GM19455 (cell line): ENCODE measurements around the gene FXYD7.

ENCODE experiments used
- ATAC-seq: cut with Tn5 transposase; IDR thresholded peaks from one replicate; pipeline ENCODE4 v1.9.1; 2021; ENCODE audit not compliant: unreplicated experiment

The FXYD7 gene

DNA sequence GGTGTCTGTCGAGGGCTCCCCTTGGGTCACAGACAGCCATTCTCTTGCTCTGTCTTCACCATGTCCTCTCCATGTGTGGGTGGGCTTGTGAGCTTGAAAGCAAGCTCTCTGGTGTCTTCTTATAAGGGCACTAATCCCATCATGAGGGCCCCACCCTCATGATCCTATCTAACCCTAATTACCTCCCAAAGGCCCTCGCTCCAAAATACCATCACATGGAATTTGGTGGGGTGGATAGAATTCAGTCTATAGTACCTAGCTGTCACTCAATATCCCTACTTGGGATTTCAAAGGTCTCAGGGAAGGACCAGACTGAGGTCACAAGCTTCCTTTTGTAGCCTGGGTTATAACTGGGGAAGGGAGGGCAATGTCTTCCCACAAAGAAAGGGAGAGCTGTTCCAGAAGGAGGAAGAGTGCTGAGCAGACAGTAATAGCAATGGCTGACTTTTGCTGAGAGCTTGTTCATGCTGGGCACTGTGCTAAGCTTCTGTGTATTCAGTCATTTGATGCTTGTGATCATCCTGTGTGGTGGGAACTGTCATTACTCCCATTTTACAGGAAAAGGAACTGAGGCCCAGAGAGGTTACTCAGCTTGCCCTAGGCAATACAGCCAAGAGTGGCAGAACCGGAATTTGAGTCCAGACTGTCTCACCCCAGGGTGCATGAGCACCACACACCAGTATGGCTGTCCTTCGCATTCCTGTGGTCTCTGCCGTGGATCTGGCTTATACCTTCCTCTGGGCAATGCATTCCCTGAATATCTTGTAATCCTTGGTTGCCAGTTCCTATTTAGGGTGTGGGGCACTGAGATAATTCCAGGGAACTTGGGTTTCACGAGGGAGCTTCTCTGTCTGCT is 19.6 kb downstream of the FXYD7 start:
- no peak for ATAC-seq

DNA sequence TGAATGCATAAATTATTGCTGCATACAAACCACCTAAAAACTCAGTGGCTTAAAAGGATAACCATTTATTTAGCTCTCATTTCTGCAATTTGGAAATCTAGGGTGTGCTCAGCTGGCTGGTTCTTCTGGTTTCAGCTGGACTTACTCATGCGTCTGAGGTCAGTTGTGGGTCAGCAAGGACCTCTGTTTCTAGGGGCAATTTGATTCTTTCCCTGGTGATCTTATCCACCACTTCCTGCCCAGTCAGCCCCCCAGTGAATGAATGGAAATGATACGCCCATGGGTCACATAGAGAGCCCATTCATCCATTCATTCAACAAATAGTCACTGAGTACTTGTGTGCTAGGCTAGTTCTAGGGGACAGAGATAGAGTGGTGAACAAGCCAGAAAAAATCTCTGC is 21.4 kb downstream of the FXYD7 start:
- no peak for ATAC-seq

DNA sequence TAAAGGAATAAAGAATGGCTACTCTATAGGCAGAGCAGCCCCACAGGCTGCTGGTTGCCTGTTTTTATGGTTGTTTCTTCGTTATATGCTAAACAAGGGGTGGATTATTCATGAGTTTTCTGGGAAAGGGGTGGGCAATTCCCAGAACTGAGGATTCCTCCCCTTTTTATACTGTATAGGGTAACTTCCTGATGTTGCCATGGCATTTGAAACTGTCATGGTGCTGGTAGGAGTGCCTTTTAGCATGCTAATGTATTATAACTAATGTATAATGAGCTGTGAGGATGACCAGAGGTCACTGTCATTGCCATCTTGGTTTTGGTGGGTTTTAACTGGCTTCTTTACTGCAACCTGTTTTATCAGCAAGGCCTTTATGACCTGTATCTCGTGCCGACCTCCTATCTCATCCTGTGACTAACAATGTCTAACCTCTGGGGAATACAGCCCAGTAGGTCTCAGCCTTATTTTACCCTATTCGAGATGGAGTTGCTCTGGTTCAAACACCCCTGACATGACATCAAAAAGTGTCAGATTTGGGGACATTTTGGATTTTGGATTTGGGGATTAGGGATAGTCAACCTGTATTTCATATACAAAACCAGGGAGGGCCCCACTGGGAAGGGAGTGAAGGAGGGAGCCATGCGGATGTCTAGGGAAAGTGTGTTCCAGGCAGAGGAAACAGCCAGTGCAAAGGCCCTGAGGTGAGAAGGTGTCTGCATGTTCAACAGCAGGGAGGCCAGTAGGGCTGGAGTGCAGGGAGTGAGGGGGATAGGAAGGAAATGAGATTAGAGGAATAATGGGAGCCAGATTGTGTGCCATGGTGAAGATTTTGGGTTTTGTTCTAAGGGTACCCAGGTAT is 22.4 kb downstream of the FXYD7 start:
- ATAC-seq = no peak

DNA sequence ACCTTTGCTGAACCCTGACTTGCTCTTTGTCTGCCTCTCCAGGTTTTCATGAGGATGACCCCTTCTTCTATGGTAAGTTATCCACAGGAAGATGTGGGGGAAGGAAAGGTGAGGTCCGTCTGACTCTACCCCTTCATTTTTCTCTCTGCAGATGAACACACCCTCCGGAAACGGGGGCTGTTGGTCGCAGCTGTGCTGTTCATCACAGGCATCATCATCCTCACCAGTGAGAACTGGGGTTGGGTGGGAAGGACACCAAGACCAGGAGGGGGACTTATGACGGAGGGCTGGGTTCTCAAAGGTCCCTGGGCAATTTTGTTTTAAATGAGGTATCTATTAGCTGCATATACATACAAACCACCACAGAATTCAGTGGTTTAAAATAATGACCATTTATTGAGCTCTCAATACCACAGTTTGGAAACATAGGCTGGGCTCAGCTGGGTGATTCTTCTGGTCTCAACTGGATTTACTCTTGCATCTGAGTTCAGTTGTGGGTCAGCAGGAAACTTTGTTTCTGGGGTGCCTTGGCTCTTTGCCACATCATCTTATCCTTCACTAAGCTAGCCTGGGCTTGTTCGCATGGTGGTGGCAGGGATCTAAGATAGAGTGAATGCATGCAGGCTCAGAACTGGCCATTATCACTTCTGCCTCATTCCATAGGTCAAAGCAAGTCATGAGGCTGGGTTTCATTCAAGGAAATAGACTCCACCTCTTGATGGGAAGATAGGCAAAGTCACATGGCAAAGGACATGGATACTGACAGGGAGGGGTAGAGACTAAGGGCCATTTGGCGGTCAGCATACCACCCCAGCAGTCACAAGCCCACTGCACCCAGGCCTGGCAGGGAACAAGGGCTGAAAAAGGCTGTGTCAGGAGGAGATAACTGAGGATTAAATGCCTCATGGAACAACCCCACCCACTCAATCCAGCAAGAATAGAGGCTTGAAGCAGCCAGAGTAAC is 23.3 kb downstream of the FXYD7 start:
- ATAC-seq = no peak

DNA sequence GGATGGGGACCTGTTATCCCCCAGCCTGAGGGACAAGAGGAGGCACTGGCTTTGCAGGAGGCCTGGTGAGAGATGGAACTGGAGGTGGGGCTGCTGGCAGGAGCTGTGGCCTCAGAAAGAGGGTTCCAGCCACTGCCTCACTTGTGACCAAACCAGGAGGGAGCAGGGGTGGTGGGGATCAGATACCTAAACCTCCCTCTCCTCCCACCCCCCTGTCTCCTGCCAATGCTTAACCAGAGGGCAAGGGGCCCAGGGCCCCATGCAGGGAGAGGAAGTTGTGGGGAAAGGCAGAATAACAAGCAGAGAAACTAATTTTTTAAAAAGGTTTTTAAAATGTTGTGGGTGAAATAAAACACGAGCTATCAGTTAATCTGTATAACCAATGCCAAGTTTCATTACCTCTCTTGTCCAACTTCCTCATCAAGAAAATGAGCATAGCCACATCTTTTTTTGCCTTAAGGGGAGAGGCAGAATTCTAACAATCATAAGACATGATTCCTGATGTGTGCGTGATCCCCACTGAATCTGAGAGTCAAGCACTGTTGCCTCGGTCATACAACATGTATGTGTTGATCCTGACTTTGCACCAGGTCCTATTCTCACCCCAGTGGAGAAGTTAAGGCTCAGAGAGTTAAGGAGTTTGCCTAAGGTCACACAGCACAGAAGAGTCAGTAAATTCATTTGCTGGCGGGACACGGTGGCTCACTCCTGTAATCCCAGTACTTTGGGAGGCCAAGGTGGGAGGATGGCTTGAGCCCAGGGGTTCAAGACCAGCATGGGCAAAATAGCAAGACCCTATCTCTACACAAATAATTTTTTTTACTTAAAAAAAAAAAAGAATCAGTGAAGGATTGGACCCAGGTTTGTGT is 24.4 kb downstream of the FXYD7 start:
- no peak for ATAC-seq

DNA sequence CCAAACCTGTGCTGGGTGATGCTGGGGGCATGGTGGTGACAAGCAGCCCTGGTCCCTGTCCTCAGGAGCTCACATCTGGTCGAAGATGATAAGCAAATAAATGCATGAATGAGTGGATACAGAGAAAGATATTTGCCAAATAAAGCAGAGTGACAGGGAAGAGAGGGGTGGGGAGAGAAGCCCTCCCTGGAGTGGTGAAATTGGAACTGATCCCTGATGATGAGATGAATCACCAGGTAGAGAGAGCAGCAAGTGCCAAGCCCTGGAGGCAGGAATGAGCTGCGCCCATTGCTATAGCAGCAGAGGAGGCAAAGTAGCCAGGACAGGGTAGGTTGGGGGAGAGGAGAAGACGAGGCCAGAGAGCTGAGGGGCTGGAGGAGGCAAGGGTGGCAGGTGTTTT is 25.1 kb downstream of the FXYD7 start:
- no peak for ATAC-seq

DNA sequence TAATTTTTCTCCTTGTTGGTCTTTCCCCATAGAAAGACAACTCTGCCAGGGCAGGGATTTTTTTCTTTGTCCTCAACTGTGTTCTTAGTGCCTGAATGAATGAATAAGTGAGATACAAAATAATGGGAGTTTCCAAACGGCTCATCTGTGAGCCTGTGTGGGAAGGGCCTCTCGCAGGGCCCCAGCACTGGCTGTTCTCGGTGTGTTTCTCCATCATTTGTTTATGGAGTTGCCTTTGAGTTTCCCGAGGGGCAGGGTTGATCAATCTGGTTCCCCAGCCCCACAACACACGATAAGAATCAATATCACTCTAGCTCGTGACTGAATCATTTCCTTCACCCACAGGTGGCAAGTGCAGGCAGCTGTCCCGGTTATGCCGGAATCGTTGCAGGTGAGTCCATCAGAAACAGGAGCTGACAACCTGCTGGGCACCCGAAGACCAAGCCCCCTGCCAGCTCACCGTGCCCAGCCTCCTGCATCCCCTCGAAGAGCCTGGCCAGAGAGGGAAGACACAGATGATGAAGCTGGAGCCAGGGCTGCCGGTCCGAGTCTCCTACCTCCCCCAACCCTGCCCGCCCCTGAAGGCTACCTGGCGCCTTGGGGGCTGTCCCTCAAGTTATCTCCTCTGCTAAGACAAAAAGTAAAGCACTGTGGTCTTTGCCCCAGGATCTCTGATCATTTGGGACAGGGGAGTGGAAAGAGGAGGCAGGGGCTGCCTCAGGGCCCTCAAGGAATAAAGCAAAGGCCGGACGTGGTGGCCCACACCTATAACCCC is 26.4 kb downstream of the FXYD7 start:
- ATAC-seq = no peak

DNA sequence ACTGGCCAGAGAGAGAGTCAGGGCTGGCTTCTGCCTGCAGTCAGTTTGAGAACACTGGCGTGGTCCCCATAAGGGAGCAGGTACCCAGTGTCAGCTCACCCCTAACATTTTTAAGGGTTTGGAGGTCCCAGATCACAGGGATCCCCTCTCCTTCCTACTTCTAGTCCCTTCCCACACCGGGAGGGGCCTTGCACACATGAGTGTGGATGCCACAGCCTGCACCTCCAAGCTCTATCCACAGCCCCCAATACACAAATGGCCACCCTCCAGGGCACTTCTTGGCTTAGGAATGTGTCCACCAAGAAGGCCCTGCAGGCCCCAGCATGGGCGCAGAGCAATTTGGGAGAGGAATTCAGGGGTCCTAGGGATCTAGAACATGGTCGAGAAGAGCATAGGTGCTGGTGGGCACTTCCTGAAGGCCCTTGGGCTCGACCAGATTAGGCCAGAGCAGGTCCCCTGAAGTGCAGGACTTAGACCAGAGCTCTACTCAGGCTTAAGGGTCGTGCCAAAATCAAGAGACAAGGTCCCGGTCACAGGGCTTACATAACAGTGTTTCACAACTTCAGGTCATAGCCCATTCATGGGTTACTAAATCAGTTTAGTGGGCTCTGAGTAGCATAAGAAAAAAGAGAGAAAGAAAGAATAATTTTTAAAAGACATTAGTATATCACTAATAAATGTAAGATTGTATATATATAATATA is 27.5 kb downstream of the FXYD7 start:
- no peak for ATAC-seq

DNA sequence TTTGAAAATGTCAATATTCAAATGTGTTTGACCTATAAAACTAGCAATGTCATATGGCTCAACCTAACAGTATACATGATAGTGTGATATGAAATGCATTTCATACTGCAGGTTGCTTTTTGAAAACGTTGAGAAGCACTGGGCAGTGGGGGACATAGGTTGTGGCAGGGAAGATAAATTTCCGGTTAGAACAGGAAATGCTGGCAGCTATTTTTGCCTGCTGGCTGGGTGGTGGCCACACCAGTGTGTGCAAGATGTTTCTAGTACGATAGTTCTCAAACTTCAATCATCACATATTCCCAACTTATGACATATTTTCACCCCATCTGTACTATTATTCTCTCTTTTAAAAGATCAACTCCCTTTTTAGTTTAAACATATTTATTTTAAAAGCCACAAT is 28.7 kb downstream of the FXYD7 start:
- no peak for ATAC-seq

DNA sequence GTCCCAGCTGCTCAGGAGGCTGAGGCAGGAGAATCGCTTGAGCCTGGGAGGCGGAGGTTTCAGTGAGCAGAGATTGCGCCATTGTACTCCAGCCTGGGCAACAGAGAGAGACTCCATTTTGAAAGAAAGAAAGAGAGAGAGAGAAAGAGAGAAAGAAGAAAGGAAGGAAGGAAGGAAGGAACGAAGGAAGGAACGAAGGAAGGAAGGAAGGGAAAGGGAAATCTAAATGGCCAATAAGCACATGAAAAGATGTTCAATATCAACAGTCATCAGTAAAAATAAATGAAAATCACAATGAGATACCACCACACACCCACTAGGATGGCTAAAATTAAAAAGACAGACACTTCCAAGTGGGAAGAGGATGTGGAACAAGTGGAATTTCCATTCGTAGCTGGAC is 31.2 kb downstream of the FXYD7 start:
- no peak for ATAC-seq

DNA sequence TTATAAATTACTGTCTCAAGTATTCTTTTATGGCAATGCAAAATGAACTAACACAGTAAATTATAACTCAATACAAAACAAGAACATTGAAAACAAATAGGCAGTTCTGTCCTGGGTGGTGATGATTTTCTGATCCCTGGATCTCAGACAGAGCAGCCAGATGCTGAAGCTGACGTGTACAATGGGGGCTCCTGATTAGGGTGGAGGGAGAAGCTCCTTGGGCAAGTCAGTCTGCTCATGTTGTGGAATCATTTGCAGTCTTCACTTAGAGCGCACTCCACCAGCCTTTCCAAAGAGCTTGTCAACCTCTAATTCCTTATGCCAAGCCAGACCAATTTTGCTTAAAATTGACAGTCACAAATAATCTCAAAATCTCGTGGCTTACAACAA is 33.1 kb downstream of the FXYD7 start:
- no peak for ATAC-seq

DNA sequence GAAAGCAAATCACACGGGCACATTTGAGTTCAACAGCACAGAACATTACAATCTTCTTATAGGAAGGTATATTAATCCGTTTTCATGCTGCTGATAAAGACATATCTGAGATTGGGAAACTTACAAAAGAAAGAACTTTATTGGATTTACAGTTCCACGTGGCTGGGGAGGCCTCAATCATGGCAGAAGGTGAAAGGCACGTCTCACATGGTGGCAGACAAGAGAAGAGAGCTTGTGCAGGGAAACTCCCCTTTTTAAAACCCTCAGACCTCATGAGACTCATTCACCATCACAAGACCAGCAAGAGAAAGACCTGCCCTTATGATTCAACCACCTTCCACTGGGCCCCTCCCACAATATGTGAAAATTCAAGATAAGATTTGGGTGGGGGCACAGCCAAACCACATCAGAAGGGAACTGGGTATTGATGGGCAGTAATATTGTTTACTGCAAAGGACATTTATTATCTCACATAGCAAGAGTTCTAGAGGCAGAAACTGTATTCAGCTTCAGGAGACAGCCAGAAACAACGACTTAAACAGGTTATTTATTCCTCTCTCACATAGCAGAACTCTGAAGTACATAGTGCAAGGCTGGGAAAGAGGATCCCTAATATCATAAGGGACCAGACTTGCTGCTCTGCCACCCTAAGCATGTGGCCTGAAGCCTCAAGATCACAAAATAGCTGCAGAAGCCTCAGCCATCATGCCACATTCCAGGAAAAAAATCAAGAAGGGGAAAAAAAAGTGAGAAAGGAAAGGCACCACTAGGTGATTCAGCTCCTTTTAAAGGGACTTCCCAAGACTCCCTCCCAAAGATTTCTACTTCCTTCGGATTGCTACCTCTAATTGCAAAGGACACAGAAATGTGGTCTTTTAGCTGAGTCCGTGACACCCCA is 34.6 kb downstream of the FXYD7 start:
- ATAC-seq = no peak

DNA sequence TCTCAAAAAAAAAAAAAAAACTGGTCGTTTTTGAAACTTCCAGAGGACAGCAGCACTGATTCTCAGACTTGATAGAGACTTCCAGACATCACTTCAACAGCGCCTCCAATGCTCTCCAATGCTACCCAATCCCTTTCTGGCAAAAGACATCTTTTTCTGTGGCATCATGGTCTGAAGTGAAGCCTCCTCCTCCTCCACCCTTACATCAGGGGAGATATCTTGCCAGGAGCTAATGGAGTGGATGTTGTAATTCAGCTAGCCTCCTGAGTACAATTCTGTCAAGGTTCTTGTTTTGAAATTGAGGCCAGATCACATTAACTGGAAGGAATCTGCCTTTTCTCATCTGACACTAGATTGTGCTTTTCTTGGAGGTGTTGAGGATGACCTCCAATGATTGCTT is 35.6 kb downstream of the FXYD7 start:
- no peak for ATAC-seq

DNA sequence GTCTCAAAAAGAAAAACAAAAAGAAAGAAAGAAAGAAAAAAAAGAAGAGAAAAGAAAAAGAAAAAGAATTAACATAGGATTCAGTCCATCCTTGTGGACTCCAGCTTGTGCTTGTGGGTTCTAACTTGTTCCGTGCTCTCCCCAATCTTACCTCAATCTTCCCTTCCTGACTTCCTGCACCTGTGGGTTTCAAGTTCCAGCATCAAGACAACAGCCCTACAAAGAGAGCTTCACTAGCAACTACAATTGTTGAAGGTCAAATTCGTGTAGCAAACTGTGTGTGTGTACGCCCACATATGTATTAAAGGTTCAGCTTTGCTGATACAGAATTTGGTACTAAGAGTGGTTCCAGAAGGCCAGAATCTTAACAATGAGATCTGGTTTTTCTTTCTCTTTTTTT is 36.8 kb downstream of the FXYD7 start:
- no peak for ATAC-seq

DNA sequence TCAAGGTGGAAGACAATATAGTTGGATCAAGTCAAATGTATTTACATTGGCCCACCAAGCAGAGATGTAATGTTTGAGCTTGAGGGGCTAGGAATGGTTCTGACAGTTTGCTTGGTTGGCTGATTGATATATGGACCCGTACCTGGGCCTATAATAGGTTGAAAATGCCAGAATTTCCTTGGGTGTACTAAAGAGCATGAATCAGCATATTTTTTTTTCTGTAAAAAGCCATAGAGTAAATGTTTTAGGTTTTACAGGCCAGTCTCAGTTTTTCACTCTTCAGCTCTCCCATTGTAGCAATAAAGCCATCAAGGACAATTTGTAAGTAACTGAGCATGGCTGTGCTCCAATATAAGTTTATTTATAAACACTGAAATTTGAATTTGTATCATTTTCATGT is 38.3 kb downstream of the FXYD7 start:
- ATAC-seq = no peak

DNA sequence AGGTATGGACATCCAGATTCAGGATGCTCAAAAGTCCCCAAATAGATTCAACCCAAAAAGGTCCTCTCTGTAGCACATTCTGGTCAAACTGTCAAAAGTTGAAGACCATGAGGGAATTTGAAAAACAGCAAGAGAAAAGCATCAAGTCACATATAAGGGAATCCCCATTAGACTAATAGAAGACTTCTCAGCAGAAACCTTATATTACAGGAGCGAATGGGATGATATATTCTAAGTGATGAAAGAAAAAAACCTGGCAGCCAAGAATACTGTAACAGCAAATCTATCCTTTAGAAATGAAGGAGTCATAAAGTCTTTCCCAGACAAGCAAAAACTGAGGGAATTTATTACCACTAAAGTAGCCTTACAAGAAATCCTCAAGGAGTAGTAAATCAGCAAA is 41.2 kb downstream of the FXYD7 start:
- no peak for ATAC-seq

DNA sequence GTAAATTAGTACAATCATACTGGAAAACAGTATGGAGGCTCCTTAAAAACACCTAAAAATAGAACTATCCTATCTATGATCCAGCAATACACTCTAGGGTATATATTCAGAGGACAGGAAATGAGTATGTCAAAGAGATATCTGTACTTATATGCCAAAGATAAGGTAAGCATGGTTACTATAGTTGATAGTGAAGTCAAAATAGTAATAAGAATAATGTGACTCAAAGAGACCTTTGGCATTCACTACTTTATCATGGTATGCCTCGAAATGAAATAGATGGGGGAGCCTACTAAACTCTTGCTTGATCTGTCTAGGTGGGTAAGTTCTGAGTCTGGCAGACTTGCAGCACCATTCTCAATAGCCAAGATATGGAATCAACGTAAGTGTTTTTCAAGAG is 41.8 kb downstream of the FXYD7 start:
- no peak for ATAC-seq
